Stimulated activated CD4-positive, alpha-beta T cell treated with anti-CD3 and anti-CD28 coated beads, Interleukin-12 subunit alpha, Interleukin-12 subunit beta, amount 100 ng/mL, for 4 hours (primary cell): Measurements from ENCODE around the gene EIF4B.
"Not testable (repeated sequence)": the region's sequence is repeated elsewhere in the genome, so short reads cannot be mapped to it uniquely, and the experiment has no call there.

Source experiments
- DNase-seq: peaks from one replicate; pipeline ENCODE4 v3.0.0-alpha.2; 2020

EIF4B gene

DNA sequence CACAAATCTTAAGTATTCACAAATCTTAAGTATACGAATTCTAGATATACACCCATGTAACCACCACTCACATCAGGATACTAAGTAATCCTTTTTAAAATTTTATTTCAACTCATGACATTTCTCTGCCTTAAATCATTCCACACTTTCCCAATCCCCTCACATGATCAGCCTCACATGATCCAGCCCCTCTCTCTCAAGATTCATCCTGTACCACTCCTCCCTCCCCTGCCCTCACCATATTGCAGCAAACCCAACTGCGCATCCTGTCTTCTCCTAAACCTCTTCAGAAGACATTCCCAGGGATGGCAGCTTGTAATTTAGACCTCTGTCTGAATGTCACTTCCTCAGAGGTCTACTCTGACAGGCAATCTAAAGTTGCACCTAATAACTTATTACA is 1.7 kb upstream of the EIF4B start:
- DNase-seq, result no peak

DNA sequence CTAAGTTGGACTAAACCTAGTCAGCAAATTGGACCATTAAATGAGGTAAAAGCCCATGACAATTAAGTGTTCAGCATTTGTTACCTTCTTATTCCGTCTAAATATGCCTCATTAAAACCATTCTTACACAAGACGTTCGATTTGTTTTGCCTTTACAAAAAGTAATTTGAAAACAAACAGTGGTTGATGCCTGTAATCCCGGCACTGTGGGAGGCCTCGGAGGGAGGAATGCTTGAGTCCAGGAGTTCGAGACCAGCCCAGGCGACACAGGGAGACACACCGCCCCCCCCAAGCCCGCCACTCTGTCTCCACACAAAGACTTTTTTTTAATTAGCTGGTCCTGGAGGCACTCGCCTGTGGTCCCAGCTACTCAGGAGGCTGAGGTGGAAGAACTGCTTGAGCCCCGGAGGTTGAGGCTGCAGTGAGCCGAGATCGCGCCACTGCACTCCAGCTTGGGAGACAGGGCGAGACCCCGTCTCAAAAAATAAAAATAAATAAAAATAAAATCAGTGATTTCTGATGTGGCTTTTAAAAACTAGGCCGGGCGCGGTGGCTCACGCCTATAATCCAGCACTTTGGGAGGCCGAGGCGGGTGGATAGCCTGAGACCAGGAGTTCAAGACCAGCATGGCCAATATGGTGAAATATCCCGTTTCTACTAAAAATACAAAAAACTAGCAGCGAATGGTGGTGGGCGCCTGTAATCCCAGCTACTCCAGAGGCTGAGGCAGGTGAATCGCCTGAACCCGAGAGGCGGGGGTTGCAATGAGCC is 856 bp upstream of the EIF4B start:
- DNase-seq, result no peak

DNA sequence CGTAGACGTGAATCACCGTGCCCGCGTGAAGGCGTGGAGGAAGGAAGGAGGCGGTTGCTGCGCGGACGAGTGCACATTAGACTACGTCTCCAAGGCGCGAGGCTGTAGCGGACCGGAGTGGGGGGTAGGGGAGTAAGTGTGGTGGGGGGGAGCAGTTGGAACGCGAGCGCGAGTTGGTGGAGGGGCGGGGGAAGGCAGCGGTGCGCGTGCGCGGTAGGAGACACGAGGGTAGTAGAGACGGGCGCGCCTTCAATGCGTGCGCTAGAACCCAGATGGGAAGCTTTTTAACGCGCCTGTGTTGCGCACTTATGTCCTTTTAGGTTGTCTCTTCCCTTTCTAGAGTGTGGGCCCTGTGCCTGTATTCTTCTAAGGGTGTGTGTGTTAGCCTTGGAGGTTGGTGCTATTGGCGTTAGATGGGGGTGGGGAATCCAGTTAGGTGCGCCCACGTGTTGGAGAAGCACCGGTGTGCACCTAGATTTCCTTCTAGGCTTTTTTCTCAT is 604 bp downstream of the EIF4B start:
- DNase-seq, result peak; percentile 85

DNA sequence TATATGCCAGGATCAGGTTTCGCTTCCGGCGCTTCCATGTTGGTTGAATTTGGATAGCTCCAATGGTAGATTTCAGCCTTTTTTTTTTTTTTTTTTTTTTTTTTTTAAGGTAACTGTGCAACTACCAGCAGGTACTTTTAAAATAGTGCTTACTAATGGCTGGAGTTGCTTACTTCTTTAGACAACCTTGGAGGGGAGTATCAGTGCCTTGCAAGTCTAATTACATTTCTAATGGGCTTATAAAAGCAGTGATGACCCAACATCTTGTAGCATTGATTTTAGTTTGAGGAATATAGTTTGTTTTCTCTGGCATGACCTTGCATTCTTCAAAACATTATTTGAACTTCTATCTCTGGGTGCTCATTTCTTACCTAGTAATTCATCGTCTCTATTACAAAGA is 1.1 kb downstream of the EIF4B start:
- no peak for DNase-seq

DNA sequence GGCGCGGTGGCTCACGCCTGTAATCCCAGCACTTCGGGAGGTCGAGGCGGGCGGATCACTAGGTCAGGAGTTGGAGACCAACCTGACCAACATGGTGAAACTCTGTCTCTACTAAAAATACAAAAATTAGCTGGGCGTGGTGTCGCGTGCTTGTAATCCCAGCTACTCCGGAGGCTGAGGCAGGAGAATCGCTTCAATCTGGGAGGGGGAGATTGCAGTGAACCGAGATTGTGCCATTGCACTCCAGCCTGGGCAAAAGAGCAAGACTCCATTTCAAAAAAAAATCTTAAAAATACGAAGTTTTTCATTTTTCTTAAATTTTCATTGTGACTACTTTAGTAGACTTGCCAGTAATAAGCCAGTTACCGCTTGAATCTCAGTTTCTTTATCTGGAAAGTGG is 2.5 kb downstream of the EIF4B start:
- DNase-seq, result not testable (repeated sequence)

DNA sequence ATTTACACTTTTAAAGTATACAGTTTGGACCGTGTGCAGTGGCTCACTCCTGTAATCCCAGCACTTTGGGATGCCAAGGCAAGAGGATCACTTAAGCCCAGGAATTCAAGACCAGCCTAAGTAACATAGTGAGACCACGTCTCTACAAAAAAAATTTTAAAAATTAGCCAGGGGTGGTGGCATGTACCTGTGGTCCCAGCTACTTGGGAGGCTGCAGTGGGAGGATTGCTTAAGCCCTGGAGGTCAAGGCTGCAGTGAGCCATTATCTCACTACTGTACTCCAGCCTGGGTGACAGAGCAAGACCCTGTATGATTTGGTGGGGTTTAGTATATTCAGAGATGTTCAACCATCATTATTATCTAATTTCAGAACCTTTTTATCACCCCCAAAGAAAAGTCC is 4.7 kb downstream of the EIF4B start:
- no peak for DNase-seq

DNA sequence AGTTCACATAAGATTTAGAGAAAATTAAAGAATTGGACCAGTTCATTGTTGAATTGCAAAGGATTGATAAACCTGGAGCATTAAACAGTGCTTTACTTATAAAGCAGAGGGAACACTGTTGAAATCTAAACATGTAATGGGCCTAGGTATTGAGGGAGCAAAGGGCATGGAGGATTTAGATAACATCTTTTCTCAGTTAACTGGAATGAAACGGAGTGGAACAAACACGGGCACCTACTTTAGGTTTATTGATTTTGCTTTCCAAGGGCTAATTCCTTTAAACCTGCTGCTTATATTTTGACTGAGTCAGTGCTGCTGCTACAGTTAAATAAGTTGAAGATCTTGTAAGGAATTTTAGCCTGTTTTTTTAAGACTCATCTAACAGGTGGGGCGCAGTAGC is 5.6 kb downstream of the EIF4B start:
- DNase-seq, result no peak

DNA sequence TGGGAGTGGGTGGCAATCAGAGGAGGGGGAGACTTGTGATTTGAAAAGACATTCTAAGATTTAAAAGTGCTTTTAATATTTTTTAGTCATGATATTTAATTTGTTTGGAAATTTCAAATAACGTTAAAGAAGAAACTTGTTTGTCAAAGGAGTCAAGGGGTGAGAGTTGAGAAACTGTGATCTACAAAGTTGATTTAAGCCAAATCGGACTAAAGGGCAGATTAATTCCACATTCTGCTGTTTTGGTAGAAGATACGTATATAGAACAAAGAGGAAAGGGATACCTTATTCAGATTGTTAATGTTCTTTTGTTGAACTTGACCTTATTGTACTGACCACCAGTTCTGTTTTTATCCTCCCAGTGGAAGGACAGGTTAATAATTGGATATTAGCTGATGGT is 6.7 kb downstream of the EIF4B start:
- no peak for DNase-seq

DNA sequence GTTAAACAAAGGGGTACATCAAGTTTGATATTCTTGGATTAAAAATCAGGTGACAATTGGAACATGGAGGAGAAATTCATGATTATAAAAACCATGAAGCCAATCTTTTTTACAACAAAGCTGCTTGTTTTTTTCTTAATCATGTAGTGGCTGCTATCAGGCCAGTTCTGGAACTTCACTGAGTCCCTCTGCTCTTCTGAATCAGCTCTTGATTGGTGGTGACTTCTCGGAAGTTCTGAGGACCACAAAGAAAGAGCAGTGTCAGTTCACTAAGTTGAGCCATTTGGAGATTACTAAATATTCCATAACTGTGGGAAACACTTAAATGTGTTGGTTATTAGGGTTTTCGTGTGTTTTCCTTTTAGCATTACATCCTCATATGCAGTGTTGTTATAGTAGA is 8.5 kb downstream of the EIF4B start:
- no peak for DNase-seq

DNA sequence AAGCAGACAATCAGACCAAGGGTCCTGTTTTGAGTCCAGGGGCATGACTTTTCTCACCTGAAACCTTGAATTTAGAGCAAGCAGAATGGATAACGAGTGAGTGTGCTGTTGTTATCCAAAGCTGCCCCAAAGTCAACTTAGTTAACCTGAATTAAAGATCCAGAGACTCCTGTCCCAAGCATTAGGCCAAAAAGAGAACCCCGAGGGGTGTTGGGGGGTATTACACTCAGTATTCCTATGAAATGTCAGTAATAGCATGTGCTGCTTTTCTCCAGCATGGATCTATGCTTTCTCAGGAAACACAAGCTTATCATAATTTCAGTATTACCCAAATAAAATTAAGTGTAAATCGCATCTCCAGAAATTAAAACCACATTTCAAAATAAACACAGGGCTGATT is 19.0 kb downstream of the EIF4B start:
- DNase-seq, result no peak

DNA sequence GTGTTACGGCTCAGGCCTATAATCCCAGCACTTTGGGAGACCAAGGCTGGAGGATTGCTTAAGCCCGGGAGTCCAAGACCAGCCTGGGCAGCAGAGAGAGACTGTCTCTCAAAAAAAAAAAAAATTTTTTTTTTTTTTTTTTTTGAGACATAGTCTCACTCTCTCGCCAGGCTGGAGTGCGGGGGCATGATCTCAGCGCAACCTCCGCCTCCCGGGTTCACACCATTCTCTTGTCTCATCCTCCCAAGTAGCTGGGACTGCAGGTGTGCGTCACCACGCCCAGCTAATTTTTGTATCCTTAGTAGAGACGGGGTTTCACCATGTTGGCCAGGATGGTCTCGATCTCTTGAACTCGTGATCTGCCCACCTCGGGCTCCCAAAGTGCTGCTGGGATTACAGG is 20.8 kb downstream of the EIF4B start:
- not testable (repeated sequence) for DNase-seq

DNA sequence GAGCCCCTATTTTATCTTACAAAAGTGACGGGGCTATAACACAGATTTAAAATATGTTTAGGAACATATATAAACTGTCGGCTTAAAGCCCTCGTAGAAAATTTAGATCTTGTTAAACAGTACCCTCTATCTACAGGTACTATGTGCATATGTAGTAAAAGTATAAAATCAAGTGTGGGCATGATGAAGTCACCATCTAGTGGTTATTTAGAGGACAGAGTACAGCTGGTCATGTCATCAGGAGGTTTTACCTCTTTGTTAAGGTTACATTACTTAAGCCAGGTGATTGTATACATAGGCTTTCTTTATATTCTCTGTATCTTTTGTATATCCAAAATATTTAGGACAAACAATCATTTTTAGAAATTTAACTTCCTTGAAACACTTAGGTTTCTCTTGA is 25.4 kb downstream of the EIF4B start:
- DNase-seq, result no peak

DNA sequence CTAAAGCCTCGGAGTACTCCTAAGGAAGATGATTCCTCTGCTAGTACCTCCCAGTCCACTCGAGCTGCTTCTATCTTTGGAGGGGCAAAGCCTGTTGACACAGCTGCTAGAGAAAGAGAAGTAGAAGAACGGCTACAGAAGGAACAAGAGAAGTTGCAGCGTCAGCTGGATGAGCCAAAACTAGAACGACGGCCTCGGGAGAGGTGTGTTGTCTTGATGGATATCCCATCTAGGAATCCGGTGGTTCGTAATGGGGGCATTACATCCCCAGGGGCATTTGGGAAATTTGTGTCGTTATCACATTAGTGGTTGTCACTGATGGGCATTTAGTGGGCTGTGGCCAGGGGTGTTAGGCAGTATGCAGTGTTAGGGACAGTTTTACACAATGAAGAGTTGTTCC is 27.6 kb downstream of the EIF4B start:
- not testable (repeated sequence) for DNase-seq

DNA sequence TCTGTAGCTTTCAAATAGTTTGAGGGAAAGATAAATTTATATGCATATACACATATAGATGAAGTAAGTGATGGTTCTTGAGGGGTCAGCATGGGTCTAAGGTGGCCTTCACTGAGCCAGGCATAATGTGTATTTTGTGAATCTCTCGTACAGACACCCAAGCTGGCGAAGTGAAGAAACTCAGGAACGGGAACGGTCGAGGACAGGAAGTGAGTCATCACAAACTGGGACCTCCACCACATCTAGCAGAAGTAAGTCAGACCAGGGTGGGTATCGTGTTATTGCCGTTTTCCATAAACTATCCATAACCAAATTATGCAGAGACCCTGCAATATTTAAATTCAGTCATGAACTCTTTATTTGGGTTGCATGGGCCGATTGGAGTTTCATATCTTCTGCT is 28.2 kb downstream of the EIF4B start:
- DNase-seq, result no peak

DNA sequence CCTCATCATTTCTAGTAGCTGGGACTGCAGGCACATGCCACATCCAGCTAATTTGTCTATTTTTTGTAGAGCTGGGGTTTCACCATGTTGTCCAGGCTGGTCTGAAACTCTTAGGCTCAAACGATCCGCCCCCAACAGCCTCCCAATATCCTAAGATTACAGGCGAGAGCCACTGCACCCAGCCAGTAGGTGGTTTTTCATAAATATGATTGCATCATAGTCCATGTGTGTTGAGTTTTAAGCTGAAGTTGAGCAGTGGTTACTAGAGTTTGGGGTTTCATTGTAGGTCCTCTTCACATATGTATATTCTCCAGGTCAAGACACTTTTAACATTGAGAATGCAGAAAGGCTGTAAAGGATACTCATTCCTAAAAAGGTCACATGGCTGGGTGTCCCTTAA is 30.5 kb downstream of the EIF4B start:
- DNase-seq, result no peak

DNA sequence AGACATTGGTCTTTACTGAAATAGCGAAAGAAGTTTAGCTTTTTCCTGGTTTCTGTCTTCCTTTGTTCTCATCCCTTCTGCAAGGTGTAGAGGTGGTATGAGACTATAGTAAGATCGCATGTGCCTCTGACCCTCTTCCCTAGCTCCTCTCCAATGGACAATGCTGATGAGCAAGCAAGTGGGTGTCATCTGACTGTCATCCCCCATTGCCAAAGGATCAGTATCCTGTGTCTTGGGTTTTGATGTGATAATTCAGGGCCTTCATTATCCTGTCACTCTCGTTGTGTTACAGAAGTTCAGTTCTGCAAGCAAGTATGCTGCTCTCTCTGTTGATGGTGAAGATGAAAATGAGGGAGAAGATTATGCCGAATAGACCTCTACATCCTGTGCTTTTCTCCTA is 33.6 kb downstream of the EIF4B start:
- no peak for DNase-seq

DNA sequence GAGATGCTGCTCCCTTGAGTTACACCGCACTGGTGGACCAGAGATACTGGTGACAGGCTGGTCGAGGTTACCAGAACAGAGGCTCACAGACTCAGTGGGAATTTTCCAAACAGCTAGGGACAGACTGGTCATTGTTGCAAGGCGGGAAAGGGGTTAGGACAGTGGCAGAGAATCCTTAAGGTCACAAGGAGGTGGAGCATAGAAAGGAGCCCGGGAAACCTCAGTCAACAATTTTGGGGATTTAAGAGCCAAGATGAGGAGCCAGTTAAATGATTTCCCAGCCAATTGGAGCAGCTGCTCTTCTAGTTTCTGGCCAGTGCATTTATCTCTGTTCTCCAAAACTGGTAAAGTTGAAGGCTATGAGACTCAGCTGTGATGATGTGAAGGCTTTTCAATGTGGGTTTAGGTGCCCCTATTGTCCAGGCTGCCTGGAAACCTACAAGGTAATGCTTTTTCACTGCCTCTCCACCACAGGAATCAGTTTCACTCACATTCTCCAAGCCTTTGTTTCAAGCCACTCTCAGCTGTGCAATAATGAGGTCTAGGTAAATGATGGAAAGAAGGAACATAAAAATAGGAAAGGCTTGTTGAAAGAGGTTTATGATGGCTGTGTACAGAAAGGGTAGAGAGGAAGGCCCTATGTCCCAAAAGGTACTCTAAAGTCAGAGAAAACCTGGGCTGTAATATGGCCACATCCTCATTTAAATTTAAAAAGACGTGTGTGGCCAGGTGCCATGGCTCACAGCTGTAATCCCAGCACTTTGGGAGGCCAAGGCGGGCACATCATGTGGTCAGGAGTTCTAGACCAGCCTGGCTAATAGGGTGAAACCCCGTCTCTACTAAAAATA is 36.6 kb downstream of the EIF4B start:
- DNase-seq, result no peak

DNA sequence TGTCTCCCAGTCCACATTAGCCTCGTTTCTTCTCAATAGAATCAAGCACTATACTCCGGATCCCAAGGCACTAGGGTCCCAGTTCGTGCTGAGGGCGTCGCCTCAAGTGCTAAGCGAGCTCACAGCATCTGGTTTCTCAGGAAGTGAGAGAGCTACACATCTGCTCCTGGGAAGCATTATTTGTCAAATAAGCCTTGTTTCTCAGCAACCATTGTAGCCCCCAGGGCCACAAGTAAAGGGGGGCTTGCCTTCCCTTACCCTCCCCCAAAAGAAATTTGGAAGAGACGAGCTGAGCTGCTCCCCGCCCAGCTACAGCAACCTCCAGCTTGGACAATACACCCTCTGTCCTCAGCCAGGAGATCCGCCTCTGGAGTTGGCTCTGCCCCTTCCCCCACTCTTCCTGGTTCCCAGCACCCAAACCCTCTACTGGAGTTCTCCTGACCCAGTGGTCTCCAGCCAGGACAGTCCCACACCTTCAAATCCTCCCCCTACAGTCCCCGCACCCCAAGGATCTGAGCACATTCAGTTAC is 37.9 kb downstream of the EIF4B start:
- no peak for DNase-seq

DNA sequence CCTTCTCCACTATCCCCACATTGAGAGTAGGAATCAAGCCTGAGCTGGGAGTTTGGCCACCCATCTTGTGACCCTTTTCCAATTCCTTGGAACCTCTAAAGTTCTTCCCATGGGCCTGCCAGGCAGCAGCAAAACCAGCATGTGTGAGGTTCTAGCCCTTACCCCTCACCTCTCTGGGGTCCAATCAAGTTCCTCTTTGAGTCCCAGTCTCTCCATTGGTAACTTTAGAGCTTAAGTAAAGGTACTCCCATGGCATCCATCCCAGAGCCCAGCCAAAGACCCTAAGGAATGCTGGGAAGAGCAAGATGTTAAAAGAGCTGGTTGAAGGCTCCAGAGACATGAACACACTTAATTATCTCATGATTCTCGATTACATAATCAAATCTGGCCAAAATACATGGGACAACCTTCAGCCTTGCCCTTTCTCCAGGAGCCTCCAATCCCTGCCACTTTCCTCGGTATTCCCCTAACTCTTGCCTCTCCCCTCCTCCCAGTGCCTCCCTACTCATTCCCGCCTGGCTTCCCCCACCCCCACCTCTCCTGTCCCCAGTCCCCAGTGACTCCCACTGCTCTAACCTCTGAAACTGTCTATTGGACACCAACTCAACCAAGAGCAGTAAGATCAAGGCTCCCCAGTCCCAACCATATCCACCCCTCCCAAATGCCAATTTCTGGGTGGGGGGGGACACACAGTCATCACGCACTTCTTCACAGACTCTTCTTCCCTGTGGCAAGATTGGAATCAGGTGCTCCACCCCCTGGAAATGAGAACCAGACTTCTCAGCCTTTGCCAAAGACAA is 38.8 kb downstream of the EIF4B start:
- no peak for DNase-seq

DNA sequence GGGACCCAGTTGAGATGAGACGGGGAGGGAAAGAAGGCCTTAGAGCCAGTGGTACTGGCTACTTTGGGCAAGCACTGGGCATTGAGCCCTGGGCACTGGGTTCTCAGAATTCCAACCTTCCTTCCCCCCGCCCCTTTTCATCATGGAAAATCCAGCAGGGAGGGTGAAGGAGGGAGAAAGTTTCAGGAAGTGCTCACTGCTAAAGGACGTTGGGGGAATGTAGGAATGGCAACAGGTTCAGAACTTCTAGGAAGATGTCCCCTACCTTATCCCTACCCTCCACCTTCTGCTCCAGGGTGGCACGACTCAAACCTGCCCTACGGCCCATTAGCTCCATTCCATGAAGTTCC is 39.4 kb downstream of the EIF4B start:
- no peak for DNase-seq

DNA sequence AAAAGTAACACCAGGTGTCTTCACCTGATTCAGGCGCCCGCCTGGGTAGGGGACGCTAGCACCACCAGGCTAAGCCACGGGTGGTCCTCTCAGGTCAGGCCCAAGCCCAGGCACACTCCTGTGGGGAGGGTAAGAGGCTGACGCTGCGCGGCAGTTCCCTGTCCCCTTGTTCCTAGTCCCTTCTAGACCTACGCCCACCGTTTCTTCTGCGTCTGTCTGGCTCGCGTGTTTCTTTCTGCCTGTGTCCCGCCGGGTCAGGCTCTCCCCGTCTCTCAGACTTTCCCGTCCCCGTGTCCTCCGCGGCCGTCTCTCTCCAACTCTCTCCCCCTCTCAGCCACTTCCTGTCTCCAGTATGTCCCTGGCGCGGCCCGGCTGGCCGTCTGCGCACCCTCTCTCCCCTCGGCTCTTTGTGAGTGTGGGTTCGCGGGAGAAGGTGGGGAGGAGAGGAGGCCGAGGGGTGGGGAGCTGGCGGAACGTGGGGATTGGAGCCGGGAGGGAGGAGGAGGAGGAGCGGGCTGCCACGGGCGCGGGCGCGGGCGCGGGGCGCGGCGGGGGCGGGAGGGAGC is 40.5 kb downstream of the EIF4B start:
- DNase-seq, result peak; percentile 46

DNA sequence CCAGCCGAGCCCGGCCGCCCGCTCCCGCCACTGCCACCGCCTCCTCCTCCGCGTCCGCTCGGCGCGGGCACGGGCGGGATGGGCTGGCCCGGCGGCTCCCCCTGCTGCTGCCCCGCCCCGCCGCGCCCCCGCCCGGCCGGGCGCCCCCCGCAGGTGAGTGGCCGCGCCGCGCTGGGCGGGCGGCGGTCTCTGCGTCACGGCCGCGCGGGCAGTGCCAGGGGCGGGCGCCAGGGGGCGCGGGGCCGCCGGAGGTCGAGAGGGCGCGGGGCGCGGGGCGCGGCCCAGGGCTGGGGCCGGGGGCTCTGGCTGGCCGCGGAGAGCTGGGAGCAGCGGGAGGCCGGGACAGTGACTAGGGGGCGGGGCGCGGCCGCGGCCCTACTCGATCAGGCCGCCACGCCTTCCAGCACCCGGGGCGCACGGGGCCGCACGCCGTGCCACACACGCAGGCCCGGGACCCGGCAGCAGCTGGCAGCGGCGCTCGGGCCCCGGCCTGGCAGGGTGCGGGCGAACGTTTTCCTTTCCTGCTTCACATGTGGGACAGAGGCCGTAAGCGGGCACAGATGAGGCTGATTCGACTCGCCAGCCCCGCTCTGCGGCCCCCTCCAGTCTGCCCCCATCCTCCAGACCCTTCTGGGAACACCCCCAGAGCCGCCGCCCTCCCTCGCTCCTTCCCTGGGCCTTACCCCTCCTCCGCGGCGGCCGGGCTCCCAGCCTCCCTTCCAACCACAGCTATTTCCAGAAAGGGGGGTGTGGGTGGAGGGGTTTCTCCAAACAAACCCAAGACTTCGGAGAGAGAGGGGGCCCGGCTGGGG is 41.2 kb downstream of the EIF4B start:
- DNase-seq, result peak; percentile 65
